CD4-positive, alpha-beta T cell treated with Interleukin-10 for 1 hour (primary cell): ENCODE measurements around the gene PLXNA4.

Source experiments
- DNase-seq: peaks from one replicate; pipeline ENCODE4 v3.0.0-alpha.2; 2020

Gene PLXNA4

DNA sequence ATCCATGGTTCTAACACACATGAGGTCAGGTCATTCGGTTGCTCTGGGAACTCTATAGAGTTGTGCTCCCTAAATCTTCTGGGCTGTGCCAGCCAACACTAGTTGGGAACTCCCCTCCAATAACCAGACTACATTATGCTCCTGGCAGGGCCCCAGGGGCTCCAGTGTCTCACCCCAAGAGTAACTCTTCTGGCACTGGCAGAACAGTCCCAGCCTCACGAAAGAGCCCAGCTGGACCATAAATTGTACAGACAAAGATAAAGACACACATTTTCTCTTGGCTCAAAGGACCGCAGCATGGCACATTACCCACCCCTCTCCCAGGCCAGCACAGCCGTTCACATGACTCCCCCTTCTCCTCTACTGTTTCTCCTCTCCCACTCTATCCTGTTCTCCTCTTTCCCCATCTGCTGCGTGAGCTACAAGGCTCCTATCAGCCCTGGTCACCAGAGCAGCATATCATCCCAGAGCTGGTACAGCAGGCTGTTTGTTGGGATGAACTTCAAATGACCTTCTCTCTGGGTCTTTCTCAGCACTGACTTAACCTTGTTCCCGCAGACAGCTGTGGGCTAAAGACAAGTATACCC, 230.6 kb downstream of the PLXNA4 start:
- DNase-seq: no peak

DNA sequence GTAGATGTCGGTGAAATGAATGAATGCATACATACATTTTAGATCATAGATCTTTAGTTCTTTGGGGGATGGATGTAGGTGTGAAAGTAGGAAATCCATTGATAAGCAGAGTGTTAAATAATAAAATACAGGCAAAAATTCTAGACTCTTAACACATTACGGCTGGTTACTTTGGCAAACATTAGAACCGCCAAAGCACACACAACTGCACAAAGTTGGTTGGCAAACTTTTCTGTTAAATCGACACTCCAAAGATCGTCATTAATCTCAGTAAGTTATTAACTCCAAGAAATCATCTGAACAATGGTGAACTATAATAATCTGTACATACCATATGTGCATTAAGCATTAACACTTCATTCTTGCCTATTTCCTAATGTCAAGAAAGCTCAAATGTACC, 231.2 kb downstream of the PLXNA4 start:
- no peak for DNase-seq

DNA sequence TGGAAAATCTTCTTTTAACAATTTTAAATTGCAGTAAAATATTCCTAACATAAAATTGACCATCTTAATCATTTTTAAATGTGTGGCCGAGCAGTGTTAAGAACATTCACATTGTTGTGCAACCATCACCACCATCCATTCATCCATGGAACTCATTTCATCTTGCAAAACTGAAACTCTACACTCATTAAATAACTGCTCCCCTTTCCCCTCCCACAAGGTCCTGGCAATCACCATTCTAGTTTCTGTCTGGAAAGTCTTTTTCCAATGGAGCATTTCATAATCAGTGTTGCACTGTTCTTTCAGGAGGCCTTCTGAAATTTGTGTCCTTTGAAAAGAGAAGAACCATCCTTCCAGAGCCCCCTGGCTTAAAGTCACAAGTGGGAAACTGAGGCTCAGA, 233.1 kb downstream of the PLXNA4 start:
- no peak for DNase-seq

DNA sequence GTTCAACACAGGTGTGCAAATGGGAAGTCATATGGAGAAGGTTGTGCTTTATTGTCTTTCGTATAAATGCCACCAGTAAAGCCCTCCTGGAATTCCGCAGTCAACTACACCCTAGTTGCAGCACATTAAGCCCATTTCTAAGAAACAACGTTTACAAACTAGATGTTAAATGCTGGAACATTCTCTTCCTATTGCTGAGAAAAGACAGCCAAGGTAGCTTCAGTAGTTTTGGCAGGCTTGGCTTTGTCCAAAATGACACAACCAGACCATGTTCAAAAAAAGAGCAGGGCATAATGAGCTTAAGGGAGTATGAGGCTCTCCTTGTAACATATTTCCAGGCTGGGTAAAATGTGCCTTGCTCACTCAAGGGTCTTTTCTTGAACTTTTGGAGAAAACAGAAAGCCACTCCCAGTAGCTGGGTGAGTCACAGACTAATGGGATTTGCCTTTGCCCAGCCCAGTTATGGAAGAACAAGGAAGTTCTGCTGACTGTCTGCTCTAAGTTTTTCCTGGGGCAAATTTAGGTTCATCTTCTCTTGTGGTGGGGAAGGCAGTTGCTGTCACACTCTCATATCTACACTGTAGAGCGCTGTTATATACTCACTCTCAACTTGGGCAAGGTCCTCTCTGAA, 238.7 kb downstream of the PLXNA4 start:
- no peak for DNase-seq

DNA sequence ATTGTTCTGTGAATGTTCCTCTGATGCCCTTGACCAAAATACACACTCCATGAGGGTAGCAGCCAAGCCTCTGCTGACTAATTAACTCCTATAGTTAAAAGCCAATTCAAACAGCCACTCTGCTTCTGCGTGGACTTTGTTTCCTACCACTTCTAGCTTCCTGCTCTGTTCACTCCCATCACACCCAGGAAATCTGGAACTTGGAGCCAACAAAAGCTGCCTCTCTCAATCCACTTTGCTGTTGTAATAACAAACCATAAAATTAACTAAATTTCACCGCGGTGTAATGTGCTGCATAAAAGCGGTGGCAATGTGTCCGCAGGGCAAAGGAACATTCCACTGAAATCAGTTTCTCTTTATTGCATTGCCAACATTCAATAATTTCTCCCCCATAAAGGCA, 239.5 kb downstream of the PLXNA4 start:
- DNase-seq: no peak

DNA sequence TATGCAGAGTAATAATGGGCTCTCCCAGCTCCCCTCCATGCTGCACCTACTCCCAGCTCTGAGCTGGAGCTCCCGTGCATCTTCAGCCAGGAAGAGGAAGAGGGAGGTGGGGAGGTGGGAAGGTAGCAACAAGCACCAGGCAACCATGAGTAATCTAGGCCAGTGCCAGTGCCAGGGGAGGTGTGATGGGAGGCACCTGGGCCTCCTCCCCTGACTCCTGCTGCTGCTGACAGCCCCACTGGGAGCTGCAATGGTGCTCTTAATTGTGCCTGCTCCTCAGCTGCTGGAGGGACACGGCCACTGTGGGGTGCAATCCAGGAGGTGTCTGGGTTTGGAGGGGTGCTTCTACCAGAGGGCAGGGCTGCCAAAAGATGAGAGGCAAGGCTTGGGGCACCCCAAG, 243.0 kb downstream of the PLXNA4 start:
- DNase-seq: no peak

DNA sequence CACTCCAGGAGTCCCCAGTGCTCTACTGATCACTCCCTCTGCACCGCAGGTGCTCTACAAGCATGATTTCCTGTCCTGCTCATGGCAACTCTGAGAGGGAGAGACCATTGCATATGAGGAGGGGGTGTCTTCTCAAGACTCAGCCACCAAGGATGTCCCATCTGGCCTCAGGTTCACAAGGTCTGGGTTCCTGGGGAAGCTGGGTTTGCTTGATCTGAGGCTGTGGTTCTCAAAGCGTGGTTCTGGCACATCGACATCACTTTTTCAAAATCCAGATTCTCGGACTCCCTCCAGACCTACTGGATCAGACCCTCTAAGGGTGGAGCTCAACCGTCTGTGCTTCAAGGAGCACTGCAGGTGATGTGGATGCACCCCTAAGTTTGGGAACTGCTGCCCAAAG, 247.5 kb downstream of the PLXNA4 start:
- no peak for DNase-seq

DNA sequence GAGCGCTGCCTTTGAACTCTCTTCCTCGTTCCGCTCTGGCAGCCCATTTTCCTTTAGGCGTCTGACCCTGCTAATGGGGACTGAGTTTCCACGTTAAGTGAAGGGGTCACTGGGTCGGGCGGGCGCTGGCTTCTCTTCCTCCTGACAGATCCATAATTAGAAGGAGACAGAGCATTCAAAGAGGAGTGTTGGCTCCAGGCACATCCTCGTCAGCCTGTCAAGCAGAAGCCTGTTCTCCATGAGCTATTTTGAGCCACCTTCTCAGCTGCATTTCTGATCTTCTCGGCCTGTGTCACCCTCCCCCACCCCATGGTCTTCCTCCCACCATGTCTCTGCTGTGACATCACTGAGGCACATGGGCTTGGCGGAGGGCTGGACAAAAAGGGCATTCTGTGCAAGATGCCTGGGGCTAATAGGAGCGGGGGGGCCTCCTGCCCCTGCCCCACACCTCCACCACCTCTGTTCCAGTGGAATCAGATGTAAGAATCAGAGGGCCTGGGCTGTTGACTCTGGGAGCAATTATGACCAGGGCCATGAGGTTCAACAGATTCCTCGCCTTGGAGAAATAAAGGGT, 248.1 kb downstream of the PLXNA4 start:
- no peak for DNase-seq

DNA sequence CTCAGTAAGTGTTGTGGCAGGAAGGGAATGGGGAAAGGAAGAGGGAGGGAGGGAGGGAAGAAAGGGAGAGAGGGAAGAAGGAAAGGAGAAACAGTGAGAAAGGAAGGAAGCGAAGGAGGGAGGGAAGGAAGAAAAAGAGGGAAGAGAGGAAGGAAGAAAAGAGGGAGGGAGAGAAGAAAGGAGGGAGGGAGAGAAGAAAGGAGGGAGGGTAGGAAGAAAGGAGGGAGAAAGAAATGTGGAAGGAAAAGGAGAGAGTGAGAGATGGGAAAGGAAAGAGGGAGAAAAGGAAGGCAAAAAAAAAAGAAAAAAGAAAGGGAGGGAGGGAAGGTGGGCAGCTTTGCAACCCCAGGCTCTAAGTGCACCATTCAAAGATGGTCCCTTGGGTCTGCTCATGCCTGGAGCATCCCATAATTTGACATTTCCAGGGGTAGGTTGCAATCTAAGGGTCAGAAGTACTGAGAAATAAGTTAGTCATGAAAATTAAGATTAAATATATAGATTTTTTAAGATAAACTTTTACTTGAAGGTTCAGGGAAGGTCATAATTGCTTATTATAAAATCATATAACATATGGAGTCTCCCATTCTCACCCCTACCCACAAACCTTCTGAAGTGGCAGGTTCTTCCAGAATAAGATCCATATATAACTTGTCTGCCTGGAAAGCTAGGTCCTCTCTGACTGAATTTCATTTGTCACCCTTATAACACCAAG, 249.2 kb downstream of the PLXNA4 start:
- no peak for DNase-seq

DNA sequence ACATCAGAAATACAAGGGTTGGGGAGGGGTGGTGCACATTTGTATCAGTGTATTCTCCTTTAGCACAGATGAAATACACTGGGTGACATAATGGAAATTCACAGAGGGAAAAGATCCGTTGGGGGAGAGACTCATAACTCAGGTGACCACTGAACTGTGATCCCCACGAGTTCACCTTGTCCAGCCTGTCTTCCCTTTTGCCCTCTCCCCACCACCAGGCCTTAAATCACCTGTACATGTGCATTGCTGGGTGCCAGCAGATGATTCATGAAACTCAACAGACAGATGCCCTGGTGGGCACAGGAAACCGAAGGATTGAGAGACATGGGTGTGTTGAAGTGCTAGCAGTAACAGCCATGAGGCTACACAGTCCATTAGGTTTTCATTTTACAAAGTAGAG, 253.3 kb downstream of the PLXNA4 start:
- no peak for DNase-seq

DNA sequence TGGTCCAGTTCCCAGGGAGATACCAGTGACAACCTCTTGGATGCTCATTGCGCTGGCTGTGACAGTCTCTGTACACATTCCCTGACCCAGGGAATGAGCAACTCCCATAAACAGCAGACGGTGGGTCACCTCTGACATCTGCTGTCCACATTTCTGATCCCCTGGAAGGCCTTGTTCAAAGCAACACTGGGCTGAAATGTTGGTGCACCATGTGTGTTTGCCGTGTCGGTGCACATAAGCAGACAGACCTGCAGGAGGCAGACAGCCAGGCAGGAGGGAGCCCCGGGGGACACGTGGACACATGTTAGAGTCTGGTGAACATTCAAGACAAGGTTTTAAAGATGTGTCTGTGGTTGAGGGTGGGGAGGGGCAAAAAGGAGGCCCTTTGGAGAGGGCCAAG, 254.9 kb downstream of the PLXNA4 start:
- no peak for DNase-seq

DNA sequence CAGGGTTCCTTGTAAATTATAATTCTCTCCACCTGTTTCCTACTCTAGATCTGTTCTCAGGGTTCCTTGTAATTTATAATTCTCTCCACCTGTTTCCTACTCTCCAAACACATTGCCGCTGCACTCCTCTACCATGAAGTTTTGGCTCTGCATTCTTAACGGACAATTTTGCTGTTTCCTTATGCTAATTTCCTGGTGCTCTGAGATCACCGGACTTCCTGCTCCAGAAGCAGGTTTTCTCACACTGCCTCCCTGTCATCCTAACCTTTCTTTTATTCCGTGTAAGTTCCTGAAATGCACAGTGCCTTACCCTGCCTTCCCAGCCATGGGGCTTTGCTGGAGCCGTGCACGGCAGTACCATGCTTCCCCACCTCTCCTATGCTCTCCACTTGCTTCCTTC, 256.8 kb downstream of the PLXNA4 start:
- DNase-seq: no peak

DNA sequence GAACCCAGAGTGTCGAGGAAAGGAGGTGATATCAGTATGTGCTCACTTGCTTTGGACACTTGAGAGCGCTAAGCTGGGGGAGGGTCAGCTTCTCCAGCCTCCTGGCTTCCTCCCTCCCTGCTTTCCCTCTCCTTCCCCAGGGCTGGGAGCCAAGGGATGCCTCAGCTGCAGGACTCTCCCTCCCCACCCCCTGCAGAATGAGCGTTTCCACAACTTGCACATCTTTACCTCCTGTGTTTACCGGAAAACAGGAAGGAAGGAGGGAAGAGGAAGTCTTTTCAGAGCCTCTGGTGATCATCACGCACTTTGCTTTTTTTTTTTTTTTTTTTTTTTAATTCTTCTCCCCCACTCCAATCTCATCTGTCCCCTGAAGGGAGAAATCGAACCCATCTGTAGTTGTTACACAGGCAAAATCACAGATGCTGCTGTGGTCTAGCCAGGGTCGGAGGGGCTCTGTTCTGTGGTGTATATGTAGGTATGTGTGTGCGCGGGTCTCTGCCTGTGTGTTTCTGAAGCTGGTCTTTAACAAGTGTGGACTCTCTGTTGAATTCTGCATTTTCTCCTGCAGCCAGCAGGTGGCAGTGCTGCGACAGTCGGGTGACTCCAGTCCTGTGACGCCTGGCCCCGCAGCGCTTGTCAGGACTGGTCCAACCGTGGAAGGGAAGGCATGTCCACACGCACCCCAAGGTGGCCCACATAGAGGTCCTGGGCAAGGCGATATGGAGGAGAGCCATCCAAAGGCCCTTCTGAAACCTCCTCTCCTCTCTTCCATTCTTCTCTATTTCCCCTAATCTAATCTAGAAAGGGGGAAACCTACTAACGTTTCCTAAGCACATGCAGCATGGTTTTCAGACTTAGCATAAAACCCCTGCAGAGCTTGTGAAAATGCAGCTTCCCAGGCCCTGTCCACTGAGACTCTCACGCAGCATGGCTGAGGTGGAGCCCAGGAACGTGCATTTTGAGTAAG, 257.6 kb downstream of the PLXNA4 start:
- DNase-seq: peak; percentile 76

DNA sequence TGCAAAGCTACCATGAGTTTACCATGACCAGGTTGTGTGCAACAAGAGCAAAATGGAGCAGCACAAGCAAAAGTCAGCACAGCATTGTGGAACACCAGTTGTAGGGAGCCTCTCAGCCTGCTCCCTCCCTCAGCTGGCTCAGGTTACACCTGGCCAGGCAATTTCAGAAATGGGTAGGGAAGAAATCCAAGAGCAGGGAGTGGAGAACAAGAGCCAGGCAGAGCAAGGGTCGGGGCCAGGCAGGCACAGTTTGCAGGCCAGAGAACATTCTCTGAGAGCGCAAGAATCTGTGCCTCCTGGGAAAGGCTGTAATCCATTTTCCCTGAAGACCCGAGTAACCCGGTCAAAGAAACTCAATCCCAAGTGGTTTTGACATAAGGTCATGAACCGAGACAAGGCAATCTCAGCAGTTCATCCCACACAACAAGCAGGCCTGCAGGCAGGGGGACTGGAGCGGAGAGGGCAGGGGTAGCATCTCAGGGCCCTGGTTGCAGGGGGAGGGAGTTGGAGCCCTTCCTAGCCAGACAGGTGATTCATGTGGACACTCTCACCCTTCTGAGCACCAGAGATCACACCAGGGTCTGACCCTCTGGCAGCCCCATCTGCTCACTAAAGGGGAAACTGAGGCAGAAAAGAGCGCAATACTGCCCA, 258.4 kb downstream of the PLXNA4 start:
- no peak for DNase-seq

DNA sequence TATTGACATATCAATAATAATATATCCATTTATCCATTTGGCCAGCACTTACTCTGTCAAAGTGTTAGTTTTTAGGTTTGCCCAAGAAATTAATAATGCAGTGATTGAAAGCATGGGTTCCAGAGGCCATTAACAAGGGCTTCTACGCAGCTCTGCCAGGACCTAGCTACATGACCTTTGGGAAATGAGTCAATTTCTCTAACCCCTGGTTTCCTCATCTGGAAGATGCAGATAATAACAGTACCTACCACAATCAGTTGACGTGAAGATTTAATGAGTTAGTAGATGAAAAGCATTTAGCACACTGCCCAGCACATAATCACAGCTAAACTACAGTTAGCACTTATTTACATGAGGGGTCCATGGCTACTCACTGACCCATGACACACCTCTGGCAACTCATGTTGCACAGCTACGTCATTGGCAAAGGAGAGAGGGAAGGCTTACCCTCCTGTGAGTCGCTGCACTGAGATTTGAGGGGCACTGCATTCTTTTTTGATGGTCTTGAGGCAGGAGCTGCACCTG, 263.7 kb downstream of the PLXNA4 start:
- no peak for DNase-seq

DNA sequence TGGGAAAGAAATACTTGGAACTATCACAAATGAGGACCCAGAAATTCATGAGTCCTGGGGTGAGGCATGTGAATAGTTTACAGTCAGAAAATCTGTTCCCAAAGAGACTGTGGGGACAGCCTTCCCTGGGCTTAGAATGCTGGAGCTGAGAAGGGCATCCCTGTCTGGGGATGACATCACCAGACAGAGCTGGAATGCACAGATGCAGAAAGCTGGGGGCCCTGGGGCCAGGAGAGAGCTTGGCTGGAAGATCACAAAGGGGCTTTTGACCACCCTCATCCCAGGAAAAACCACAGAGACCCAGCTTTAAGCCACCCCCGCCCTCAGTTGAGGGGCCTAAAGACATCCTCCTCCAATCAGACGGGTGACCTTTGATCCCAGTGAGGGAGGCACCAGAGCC, 264.5 kb downstream of the PLXNA4 start:
- no peak for DNase-seq

DNA sequence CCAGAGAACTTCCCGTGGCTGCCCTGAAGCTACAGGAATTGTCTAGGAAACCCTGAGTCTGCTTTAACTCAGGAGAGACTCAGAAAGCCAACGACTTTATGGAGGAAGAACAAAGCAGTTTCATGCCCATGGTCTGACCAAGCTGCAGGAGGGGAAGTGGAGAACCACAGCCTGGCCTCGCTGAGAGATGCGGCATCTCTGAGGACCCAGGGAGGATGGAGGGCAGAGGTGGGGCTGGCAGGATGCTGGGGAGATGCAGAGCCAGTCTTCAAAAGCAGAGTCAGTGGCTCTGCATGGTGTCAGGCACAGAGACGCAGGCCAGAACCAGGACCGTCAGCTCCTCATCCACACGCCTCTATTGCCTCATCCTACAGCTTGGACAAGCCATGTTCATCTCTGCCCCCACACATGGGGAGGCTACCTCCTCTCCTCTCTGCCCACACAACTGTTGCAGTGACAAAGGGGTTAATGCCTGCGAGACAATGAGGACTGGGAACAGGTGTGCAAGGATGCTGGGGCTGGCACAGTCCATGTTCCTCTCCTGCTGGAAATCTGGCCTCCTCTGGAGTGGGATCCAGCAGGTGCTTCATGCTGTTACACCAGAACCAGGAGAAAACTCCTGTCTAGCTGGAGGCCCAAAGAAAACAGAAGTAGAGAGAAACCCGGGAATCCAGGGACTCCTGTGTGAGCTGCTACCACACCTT, 267.0 kb downstream of the PLXNA4 start:
- no peak for DNase-seq

DNA sequence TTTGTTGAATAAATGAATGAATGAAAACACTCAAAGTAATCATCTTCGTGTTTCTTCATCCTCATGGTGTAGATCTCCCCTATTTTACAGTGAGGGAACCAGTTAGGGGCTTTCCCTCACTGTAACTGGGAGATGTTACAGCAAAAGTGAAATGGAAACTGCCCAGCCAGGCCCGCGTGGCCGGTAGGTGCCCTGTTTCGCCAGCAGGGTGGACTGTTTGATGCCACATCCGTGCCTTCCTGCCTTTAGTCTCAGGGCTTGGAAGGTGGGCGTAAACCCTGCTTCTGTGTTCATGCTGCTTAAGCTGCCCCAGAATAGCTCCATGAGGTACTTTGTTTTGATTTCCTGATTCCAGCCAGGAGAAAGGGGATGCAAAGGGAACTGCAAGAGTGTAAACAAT, 268.8 kb downstream of the PLXNA4 start:
- no peak for DNase-seq

DNA sequence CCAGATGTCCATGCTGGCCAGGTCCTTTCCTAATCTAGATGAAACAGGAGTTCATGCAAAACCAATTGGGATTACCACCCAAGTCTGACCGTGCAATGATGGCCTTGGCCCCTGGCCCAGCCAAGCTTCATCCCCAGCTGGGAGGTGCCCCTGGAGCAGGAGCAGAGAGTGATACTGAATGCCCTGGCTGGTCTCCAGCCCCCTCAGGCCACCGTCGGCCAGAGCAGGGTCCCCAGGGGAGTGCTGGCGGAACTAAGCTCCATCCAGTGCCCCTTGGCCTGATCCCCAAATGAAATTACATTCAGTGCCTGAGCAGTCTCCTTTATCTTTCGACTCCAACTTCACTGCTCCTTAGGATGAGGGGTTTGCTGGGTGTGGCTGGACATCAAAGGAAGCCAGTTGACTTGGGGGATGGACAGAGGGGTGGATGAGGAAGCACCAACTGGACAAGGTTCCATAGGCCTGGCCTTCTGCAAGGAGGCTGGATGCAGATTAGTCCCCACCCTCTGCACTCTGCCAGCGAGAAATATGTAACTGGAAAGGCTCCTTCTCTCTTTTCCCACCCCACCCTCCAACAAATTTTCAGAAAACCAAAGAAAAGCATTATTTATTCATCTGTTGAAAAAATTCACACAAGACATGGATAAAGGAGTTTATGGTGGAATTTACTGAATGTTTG, 275.5 kb downstream of the PLXNA4 start:
- no peak for DNase-seq

DNA sequence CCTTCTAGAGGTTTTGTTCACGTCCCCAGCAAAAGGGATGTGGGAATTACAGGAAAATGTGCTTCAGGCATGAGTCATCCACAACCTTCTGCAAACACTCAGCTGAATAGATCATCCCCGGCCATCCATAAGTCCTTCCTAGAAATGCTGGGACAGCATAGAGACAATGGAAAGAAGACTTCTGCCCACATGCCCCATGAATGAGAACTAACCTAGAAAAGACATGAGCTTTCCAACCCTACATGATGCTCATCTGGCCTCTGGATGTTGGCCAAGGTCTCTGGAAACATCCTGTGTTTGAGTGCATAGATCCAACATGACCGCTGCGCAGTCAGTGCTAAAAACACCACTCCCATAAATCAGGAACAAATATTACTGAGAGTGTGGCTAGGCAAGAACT, 277.5 kb downstream of the PLXNA4 start:
- DNase-seq: no peak

DNA sequence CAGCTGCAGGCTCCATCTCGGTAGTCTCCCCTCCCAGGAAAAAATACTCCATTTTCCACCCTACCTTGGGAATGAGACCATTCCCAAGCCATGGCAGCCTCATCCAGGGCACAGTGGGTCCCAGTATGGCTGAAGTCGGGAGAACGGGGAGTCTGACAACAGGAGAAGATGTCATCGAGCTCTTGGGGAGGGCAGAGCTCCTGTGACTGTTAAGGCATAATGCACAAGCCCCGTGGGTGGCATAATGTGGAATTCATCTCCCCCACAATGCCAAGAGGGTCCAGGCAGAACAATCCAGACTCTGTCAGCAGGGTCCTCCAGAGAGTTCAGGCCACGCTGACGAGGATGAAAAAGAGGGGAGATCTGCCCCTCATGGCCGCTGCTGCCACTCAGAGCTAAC, 279.4 kb downstream of the PLXNA4 start:
- DNase-seq: no peak
